NCI-H2107 (cell line): ENCODE measurements around the gene ISLR2.

ENCODE experiments used
- DNase-seq: peaks from one replicate; lab custom pipeline; 2025; lab: John Stamatoyannopoulos, UW

The ISLR2 gene

GRCh38 chr15:74128785-74129585, 1.4 kb upstream of the ISLR2 start:
- DNase-seq, result no peak

- DNase-seq, result no peak
Measured at GRCh38 chr15:74129586-74130154, 716 bp upstream of the ISLR2 start.

- no peak for DNase-seq
Measured at GRCh38 chr15:74130849-74131627, 652 bp downstream of the ISLR2 start.

GRCh38 chr15:74131628-74132413, 1.4 kb downstream of the ISLR2 start:
- DNase-seq, result no peak

- DNase-seq, result no peak
Measured at GRCh38 chr15:74132681-74133651, 2.6 kb downstream of the ISLR2 start.

- no peak for DNase-seq
Measured at GRCh38 chr15:74133694-74134386, 3.5 kb downstream of the ISLR2 start.

- DNase-seq, result no peak
Measured at GRCh38 chr15:74134387-74135027, 4.1 kb downstream of the ISLR2 start.

- no peak for DNase-seq
Measured at GRCh38 chr15:74135041-74135565, 4.7 kb downstream of the ISLR2 start.

GRCh38 chr15:74136540-74136813, 6.1 kb downstream of the ISLR2 start:
- no peak for DNase-seq

GRCh38 chr15:74136814-74137536, 6.6 kb downstream of the ISLR2 start:
- no peak for DNase-seq

GRCh38 chr15:74137537-74137894, 7.1 kb downstream of the ISLR2 start:
- no peak for DNase-seq

- no peak for DNase-seq
Measured at GRCh38 chr15:74138642-74139041, 8.3 kb downstream of the ISLR2 start.

GRCh38 chr15:74141591-74141990, 11.2 kb downstream of the ISLR2 start:
- DNase-seq, result no peak

GRCh38 chr15:74144153-74144775, 13.9 kb downstream of the ISLR2 start:
- DNase-seq, result no peak

GRCh38 chr15:74146277-74146800, 16.0 kb downstream of the ISLR2 start:
- DNase-seq, result no peak

GRCh38 chr15:74147051-74147450, 16.7 kb downstream of the ISLR2 start:
- DNase-seq, result no peak

GRCh38 chr15:74155766-74156417, 25.5 kb downstream of the ISLR2 start:
- DNase-seq, result no peak
